Erythroblast (primary cell): ENCODE measurements around the gene CACNG6.
"Not testable (repeated sequence)": the region's sequence is repeated elsewhere in the genome, so short reads cannot be mapped to it uniquely, and the experiment has no call there.

Experiments
- DNase-seq, 2 experiments: peaks; one replicate each; lab custom pipeline; 2025; lab: John Stamatoyannopoulos, UW
- GATA1 ChIP-seq: IDR thresholded peaks from 2 replicates; pipeline ENCODE4 v1.6.1; 2011; ENCODE audit warnings: low read depth, mild to moderate bottlenecking, control low read depth, low read length, moderate library complexity
- POLR2A ChIP-seq: IDR thresholded peaks from 2 replicates; pipeline ENCODE4 v1.6.1; 2011; ENCODE audit warnings: mild to moderate bottlenecking, low read length

Gene CACNG6

GRCh38 chr19:54029930-54030490, 38.6 kb downstream of the CACNG6 start:
- no peak for TF ChIP-seq POLR2A
- no peak for TF ChIP-seq GATA1
- peak; percentile 48 to 76 for DNase-seq

DNA sequence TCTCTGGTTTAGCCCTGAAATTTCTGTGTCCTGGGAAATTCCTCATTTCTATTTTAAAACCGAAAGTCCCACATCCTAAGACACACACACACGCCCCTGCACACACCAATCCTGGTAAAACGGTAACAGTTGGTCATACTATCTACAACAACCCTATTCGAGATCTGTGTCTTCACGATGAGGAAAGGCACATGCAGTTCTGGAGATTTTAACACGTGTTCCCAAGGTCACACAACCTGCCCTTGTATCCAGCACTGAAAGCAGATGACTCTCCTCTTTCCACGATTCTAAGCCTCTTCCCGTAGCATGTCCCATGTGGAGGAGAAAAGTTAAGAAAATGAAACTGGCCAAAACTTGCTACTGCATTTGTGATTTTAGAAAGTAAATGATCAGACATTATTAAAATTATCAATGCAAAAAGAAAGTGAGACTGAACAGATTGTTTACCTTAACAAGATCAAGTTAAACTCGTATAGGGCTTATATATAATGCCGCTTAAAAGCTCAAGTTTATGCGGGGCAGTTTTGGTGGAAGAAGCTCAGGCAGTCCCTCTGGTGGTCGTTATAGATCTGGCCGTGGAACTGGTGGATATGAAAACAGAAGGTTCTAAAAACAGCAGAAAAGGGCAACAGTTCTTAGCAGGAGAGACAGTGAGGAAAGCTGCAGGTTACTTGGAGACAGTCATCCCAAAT, 39.6 kb downstream of the CACNG6 start:
- DNase-seq: no peak
- TF ChIP-seq POLR2A: no peak
- TF ChIP-seq GATA1: no peak

GRCh38 chr19:54035215-54036178, 44.1 kb downstream of the CACNG6 start:
- no peak for DNase-seq

DNA sequence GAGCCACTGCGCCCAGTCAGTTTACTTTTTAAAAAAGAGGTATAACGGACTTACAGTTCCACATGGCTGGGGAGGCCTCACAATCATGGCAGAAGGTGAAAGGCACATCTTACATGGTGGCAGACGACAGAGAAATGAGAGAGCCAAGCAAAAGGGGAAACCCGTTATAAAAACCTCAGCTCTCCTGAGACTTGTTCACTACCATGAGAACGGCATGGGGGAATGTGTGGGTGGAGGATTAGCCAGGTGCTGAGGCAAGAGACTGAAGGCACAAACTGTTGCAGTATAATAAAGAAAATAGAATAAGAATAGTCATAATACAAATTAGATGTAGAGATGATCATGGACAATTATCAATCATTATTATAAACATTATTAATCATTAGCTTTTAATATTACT, 45.1 kb downstream of the CACNG6 start:
- DNase-seq: not testable (repeated sequence)

More at GRCh38 chr19:54035215-54036178, 44.1 kb downstream of the CACNG6 start:
- no peak for TF ChIP-seq GATA1
- TF ChIP-seq POLR2A: no peak

DNA sequence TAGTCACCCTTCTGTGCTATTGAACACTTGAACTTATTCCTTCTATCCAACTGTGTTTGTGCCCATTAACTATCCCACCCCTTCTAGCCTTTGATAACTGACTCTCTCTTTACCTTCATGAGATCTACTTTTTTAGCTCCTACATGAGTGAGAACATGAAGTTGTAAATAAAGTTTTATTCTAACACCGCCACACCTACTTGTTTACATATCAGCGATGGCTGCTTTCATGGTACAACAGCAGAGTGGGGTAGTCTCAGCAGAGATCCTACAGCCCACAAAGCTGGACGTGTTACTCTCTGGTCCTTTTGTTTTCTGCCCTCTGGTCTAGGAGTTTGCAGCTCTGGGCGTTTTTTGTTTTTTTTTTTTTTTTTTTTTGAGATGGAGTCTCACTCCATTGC, 48.6 kb downstream of the CACNG6 start:
- TF ChIP-seq POLR2A (no peak), GATA1 (no peak)
- no peak for DNase-seq

DNA sequence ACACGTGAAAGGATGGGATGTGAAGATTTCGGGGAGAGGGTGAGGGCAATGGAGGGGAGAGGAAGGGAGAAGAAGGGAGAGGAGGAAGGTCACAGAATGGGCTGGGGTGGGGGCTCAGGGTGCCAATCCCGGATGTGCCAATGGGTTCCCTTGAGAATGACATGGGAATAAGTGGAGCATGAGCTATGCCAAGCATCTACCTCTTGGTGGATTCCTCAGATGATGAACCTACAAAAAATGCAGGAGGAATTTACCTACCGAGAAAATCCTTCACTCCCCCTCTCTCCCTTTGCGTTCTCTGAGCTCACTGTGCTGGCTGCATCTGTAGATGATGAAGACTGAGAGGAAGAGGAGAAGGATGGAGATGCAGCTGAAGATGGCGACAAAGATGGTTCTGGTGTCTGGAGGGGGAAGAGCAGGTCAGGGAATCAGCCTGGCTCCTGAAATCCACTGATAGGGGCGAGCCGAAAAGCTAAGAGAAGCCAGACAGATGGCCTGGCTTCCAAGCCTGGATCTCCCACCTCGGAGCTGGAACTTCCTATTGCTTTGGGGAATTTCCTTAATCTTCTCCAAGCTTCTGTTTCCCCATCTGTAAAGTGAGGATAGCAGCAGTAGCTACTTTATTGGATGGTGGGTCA, 50.7 kb downstream of the CACNG6 start:
- DNase-seq: no peak
- TF ChIP-seq POLR2A (no peak), GATA1 (no peak)

DNA sequence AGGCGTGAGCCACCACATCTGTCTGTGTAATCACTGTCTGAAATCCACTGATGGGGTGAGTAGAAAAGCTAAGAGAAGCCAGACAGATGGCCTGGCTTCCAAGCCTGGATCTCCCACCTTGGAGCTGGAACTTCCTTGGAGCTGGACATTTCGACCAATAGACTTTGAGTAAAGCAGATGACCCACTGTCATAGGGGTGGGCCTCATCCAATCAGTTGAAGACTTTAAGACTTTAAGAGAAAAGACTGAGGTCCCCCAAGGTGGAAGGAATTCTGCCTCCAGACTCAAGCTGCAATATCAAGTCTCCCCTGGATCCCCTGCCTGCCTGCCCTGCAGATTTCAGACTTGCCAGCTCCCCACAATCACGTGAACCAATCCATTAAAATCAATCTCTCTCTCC, 51.6 kb downstream of the CACNG6 start:
- no peak for TF ChIP-seq GATA1
- no peak for TF ChIP-seq POLR2A
- DNase-seq: no peak

DNA sequence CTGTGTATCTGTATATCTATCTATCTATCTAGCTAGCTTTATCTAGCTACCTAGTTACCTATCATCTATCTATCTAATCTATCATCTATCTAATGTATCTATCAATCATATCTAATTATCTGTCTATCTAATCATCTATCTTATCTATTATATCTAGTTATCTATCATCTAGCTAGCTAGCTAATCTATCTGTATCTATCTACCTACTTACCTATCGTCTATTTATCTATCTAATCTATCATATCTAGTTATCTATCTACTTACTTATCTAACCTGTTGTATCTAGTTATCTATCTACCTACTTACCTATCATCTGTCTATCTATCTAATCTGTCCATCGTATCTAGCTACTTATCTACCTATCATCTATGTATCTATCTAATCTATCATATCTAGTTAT, 54.3 kb downstream of the CACNG6 start:
- no peak for TF ChIP-seq GATA1
- no peak for TF ChIP-seq POLR2A
- DNase-seq: no peak

DNA sequence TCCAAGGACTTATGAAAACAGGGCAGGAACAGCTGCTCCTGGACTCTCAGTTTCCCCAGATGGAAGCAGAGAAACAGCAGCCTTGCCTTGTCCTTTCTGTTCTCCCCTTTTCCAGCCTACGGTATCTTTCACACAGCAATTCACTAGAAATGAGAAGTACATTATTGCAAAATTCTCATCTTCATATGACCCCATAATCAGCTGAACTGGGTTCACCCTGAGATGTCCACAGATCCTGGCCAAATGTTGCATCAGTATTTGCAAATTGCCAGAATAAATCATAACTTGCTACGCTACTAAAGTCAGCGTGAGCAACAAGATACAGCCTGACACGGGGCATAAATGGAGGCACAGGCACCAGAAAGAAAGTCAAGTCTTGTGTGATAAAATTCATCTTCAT, 56.2 kb downstream of the CACNG6 start:
- TF ChIP-seq GATA1: no peak
- no peak for TF ChIP-seq POLR2A
- DNase-seq: no peak
